ENCODE data around the gene CALHM3.

Gene CALHM3

DNA sequence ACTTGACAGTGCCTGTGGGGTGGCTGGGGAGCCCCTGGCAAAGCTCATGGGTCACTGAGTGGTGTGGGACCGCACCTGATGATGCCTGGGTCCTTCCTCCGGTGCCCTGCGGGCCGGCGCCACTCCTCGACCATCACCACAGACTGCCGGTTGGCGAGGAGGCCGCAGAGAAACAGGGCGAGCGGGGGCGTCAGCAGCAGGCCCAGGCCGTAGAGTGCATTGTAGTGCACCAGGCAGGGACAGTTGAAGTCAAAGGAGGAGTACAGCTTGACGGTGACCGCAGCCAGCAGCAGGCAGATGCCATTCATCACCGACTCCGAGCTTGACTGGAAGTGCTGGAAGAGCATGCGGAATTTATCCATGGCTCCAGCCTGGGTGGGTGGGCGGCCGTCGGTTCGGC, 369 bp downstream of the CALHM3 start:
- Histone ChIP-seq H3K9me2 (ENCODE audit: low read depth, low read length) (no peaks in the 10 kb centered on the region), H3K36me3 (ENCODE audit: insufficient read depth, low read length) (no peaks in the 10 kb centered on the region), H3K9ac (ENCODE audit: low read length) (no peak overlapping the region), H2AFZ (ENCODE audit: low read length) (no peak overlapping the region), H3K79me2 (ENCODE audit: insufficient read depth, low read length) (no peaks in the 10 kb centered on the region), H3K27ac (ENCODE audit: low read depth, low read length, poor library complexity, severe bottlenecking) (no peak overlapping the region), H3K27me3 (ENCODE audit: insufficient read depth, low read length) (no peaks in the 10 kb centered on the region), H3K4me2 (ENCODE audit: low read length) (no peak overlapping the region), H4K20me1 (ENCODE audit: insufficient read depth, low read length) (no peaks in the 10 kb centered on the region), H3K4me3 (ENCODE audit: low read depth, low read length, poor library complexity, severe bottlenecking) (no peak overlapping the region), H3K9me3 (ENCODE audit: low read length) (no peaks in the 10 kb centered on the region), H3K4me1 (ENCODE audit: insufficient read depth, low read length, severe bottlenecking) (peaks cover 4% of the 10 kb centered on the region), H3F3A (ENCODE audit: insufficient read depth, low read length) (no peaks in the 10 kb centered on the region)
- no peak for TF ChIP-seq EZH2 (IDR thresholded peaks at IDR 0.05; ENCODE audit: borderline replicate concordance, low read length)
- TF ChIP-seq CTCF (IDR thresholded peaks at IDR 0.05; ENCODE audit: low read length): no peak

GRCh38 chr10:103476046-103476768, 2.8 kb downstream of the CALHM3 start:
- Histone ChIP-seq H3F3A (ENCODE audit: insufficient read depth, low read length) (no peaks in the 10 kb centered on the region), H3K4me2 (ENCODE audit: low read length) (no peak overlapping the region; the same call in 1 of the 2 replicates), H4K20me1 (ENCODE audit: insufficient read depth, low read length) (no peaks in the 10 kb centered on the region), H3K9me2 (ENCODE audit: low read depth, low read length) (no peaks in the 10 kb centered on the region), H3K79me2 (ENCODE audit: insufficient read depth, low read length) (no peaks in the 10 kb centered on the region), H3K36me3 (ENCODE audit: insufficient read depth, low read length) (no peaks in the 10 kb centered on the region), H3K9ac (ENCODE audit: low read length) (no peak overlapping the region), H3K4me3 (ENCODE audit: low read depth, low read length, poor library complexity, severe bottlenecking) (no peak overlapping the region), H2AFZ (ENCODE audit: low read length) (no peak overlapping the region), H3K4me1 (ENCODE audit: insufficient read depth, low read length, severe bottlenecking) (peaks cover 21% of the 10 kb centered on the region), H3K27ac (ENCODE audit: low read depth, low read length, poor library complexity, severe bottlenecking) (no peak overlapping the region), H3K27me3 (ENCODE audit: insufficient read depth, low read length) (no peaks in the 10 kb centered on the region), H3K9me3 (ENCODE audit: low read length) (no peaks in the 10 kb centered on the region)
- no peak for TF ChIP-seq EZH2 (IDR thresholded peaks at IDR 0.05; ENCODE audit: borderline replicate concordance, low read length)
- peak; percentile 68 for TF ChIP-seq CTCF (IDR thresholded peaks at IDR 0.05; ENCODE audit: low read length)

GRCh38 chr10:103475437-103475836, 3.6 kb downstream of the CALHM3 start:
- Histone ChIP-seq H3K27ac (ENCODE audit: low read depth, low read length, poor library complexity, severe bottlenecking) (no peak overlapping the region), H3K79me2 (ENCODE audit: insufficient read depth, low read length) (no peaks in the 10 kb centered on the region), H3K27me3 (ENCODE audit: insufficient read depth, low read length) (no peaks in the 10 kb centered on the region), H3K4me3 (ENCODE audit: low read depth, low read length, poor library complexity, severe bottlenecking) (no peak overlapping the region), H2AFZ (ENCODE audit: low read length) (no peak overlapping the region), H3F3A (ENCODE audit: insufficient read depth, low read length) (no peaks in the 10 kb centered on the region), H3K9me3 (ENCODE audit: low read length) (no peaks in the 10 kb centered on the region), H3K4me1 (ENCODE audit: insufficient read depth, low read length, severe bottlenecking) (peaks cover 29% of the 10 kb centered on the region), H3K4me2 (ENCODE audit: low read length) (no peak overlapping the region), H4K20me1 (ENCODE audit: insufficient read depth, low read length) (no peaks in the 10 kb centered on the region), H3K36me3 (ENCODE audit: insufficient read depth, low read length) (no peaks in the 10 kb centered on the region), H3K9ac (ENCODE audit: low read length) (no peak overlapping the region), H3K9me2 (ENCODE audit: low read depth, low read length) (no peaks in the 10 kb centered on the region)
- TF ChIP-seq EZH2 (IDR thresholded peaks at IDR 0.05; ENCODE audit: borderline replicate concordance, low read length) (no peak), CTCF (IDR thresholded peaks at IDR 0.05; ENCODE audit: low read length) (no peak)

Data from OCI-LY1 (cell line).